SH-SY5Y (cell line): Measurements from ENCODE around the gene ACVR2B.

ENCODE experiments used
- GATA2 ChIP-seq: IDR thresholded peaks from 2 replicates; pipeline ENCODE4 v1.6.1; 2011; ENCODE audit warnings: mild to moderate bottlenecking, low read depth, low read length
- GATA3 ChIP-seq: IDR thresholded peaks from 2 replicates; pipeline ENCODE4 v1.6.1; 2011; ENCODE audit warnings: low read depth, mild to moderate bottlenecking, low read length, moderate library complexity

- TF ChIP-seq GATA3 (no peak), GATA2 (no peak)
Observed at GRCh38 chr3:38458796-38459498, 5.3 kb downstream of the ACVR2B start.
